Neural progenitor cell (in vitro differentiated cells): ENCODE results near the gene PRKAG3. TPM values are rescaled to one million over a fixed set of nuclear protein-coding genes. Genes with fewer than 3 reads are reported as not detected.

ENCODE experiments used
- DNase-seq: peaks from one replicate; pipeline ENCODE4 v3.0.0-alpha.2; 2016; ENCODE audit warnings: low spot score
- H2AFZ ChIP-seq: fragments of 200-600 bp; sonication (generic); replicated peaks from 2 replicates; pipeline ENCODE4 v1.6.1; 2016; ENCODE audit warnings: antibody characterized with exemption
- H3F3A ChIP-seq: fragments of 200-600 bp; sonication (generic); 2 replicates; pipeline ENCODE4 v1.6.1; 2016; ENCODE audit warnings: antibody characterized with exemption, low read depth
- H3K27ac ChIP-seq: fragments of 200-600 bp; sonication (generic); 2 replicates; pipeline ENCODE4 v1.5.1; 2016; ENCODE audit warnings: mild to moderate bottlenecking
- H3K27me3 ChIP-seq: fragments of 200-600 bp; sonication (generic); 2 replicates; pipeline ENCODE4 v1.6.1; 2016; ENCODE audit warnings: mild to moderate bottlenecking, moderate library complexity
- H3K36me3 ChIP-seq: fragments of 200-600 bp; sonication (generic); 2 replicates; pipeline ENCODE4 v1.5.1; 2016
- H3K4me1 ChIP-seq: fragments of 200-600 bp; sonication (generic); 2 replicates; pipeline ENCODE4 v1.6.1; 2016; ENCODE audit warnings: mixed run types
- H3K4me2 ChIP-seq: fragments of 200-600 bp; sonication (generic); 2 replicates; pipeline ENCODE4 v1.6.1; 2016
- H3K4me3 ChIP-seq: fragments of 200-600 bp; sonication (generic); 2 replicates; pipeline ENCODE4 v1.5.1; 2016
- H3K79me2 ChIP-seq: fragments of 200-600 bp; sonication (generic); 2 replicates; pipeline ENCODE4 v1.6.1; 2016; ENCODE audit warnings: low read depth
- H3K9ac ChIP-seq: fragments of 200-600 bp; sonication (generic); 2 replicates; pipeline ENCODE4 v1.6.1; 2016
- H3K9me3 ChIP-seq: fragments of 200-600 bp; sonication (generic); 2 replicates; pipeline ENCODE4 v1.5.1; 2016; ENCODE audit warnings: low read depth
- H4K20me1 ChIP-seq: fragments of 200-600 bp; sonication (generic); 2 replicates; pipeline ENCODE4 v1.6.1; 2016; ENCODE audit warnings: low read depth
- H3K27ac Mint-ChIP-seq: 3 replicates; pipeline ENCODE4 v1.8.0; 2021; ENCODE audit warnings: mixed read lengths
- H3K27me3 Mint-ChIP-seq: 2 replicates; pipeline ENCODE4 v1.8.0; 2022; ENCODE audit warnings: low read depth, mild to moderate bottlenecking, inconsistent platforms, moderate library complexity, mixed read lengths; ENCODE audit not compliant: insufficient read depth
- H3K36me3 Mint-ChIP-seq: 3 replicates; pipeline ENCODE4 v1.8.0; 2021; ENCODE audit warnings: mixed read lengths
- H3K4me1 Mint-ChIP-seq: 3 replicates; pipeline ENCODE4 v1.8.0; 2021; ENCODE audit warnings: mixed read lengths
- H3K4me3 Mint-ChIP-seq: 3 replicates; pipeline ENCODE4 v1.8.0; 2021; ENCODE audit warnings: mild to moderate bottlenecking, moderate library complexity, mixed read lengths
- H3K9me3 Mint-ChIP-seq: 3 replicates; pipeline ENCODE4 v1.8.0; 2020; ENCODE audit warnings: mixed read lengths
- CTCF ChIP-seq: fragments of 200-600 bp; sonication (generic); IDR thresholded peaks from 2 replicates; pipeline ENCODE4 v1.5.1; 2017; ENCODE audit warnings: antibody characterized with exemption, mild to moderate bottlenecking
- EZH2 ChIP-seq: fragments of 200-600 bp; sonication (generic); IDR thresholded peaks from 2 replicates; pipeline ENCODE4 v1.6.1; 2017; ENCODE audit warnings: antibody characterized with exemption, mild to moderate bottlenecking, moderate library complexity
- EZH2phosphoT487 ChIP-seq: fragments of 200-600 bp; sonication (generic); IDR thresholded peaks from 2 replicates; pipeline ENCODE4 v1.6.1; 2017; ENCODE audit warnings: antibody characterized with exemption
- total RNA-seq: library from RNA; depleted of rRNA; stranded (reverse); fragments of >200 nt; gene quantifications from 2 replicates; pipeline ENCODE4 v1.2.3, GENCODE V29; 2015; ENCODE audit warnings: low replicate concordance

PRKAG3 gene
- total RNA-seq, 1 donor from 2014 or later = not detected

DNA sequence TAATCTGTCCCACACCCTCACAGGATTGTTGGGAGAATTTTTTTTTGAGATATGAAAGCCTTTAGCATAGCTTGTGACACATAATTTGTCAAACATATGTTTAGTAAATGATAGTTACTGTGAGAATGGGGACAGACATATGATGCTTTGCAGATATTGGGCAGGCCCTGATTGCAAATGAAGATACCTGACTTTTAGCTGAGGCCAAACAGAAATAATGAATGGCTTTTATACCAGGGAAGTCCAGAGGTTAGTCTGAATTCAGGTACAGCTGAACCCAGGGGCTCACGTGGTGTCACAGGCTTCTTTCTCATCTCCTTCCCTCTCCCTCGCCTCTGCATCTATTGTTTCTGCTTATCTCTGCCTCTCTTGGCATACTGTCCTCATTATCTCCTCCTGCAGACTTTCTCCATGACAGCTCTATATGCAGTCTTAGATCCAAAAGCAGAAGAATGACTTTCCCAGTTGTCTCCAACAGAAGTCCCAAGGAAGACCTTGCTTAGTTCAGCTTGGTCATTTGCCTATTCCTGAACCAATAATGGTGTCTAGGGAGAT lies 44.2 kb upstream of the PRKAG3 start:
- H3K4me1 Mint-ChIP-seq = peaks cover 17% of the 10 kb centered on the region
- TF ChIP-seq EZH2phosphoT487 = no peak
- no peak for TF ChIP-seq EZH2
- no peak for TF ChIP-seq CTCF
- Histone ChIP-seq H4K20me1 (peaks cover 71% of the 10 kb centered on the region), H3K4me1 (peaks cover 40% of the 10 kb centered on the region), H3K4me3 (no peak overlapping the region), H3K27ac (no peak overlapping the region), H3K9ac (no peak overlapping the region), H3K9me3 (no peaks in the 10 kb centered on the region), H3K36me3 (no peaks in the 10 kb centered on the region), H3K4me2 (no peak overlapping the region), H3F3A (peaks cover 19% of the 10 kb centered on the region), H3K79me2 (no peaks in the 10 kb centered on the region), H2AFZ (no peak overlapping the region), H3K27me3 (peaks cover 100% of the 10 kb centered on the region)
- H3K9me3 Mint-ChIP-seq = no peaks in the 10 kb centered on the region
- peaks cover 73% of the 10 kb centered on the region for H3K27me3 Mint-ChIP-seq
- DNase-seq = no peak
- H3K36me3 Mint-ChIP-seq = no peaks in the 10 kb centered on the region
- no peak overlapping the region for H3K4me3 Mint-ChIP-seq
- no peak overlapping the region for H3K27ac Mint-ChIP-seq

- Histone ChIP-seq H4K20me1 (peaks cover 58% of the 10 kb centered on the region), H3K4me3 (peak overlapping the region; percentile 30), H3K9ac (no peak overlapping the region), H3K27ac (no peak overlapping the region), H3K36me3 (no peaks in the 10 kb centered on the region), H3K4me1 (peaks cover 22% of the 10 kb centered on the region), H3F3A (peaks cover 7% of the 10 kb centered on the region), H3K4me2 (peak overlapping the region; percentile 71), H2AFZ (peak overlapping the region; percentile 26), H3K79me2 (no peaks in the 10 kb centered on the region), H3K27me3 (peaks cover 100% of the 10 kb centered on the region), H3K9me3 (no peaks in the 10 kb centered on the region)
- Mint-ChIP-seq H3K36me3 (no peaks in the 10 kb centered on the region), H3K4me3 (no peak overlapping the region), H3K27ac (no peak overlapping the region), H3K27me3 (peaks cover 80% of the 10 kb centered on the region), H3K9me3 (peaks cover 4% of the 10 kb centered on the region), H3K4me1 (peaks cover 7% of the 10 kb centered on the region)
- TF ChIP-seq CTCF (no peak), EZH2phosphoT487 (peak; percentile 97), EZH2 (peak; percentile 99)
- DNase-seq = peak; percentile 64
These were observed 42.0 kb upstream of the PRKAG3 start for GRCh38 chr2:218873359-218874194.

- no peak overlapping the region for H3K9ac ChIP-seq
- H3K4me3 Mint-ChIP-seq = no peak overlapping the region
- peak; percentile 42 for DNase-seq
These were observed 41.2 kb upstream of the PRKAG3 start for GRCh38 chr2:218872645-218873358.

More at GRCh38 chr2:218872645-218873358, 41.2 kb upstream of the PRKAG3 start:
- no peak for TF ChIP-seq CTCF
- TF ChIP-seq EZH2phosphoT487 = no peak
- no peak for TF ChIP-seq EZH2
- H3K36me3 ChIP-seq = no peaks in the 10 kb centered on the region
- Mint-ChIP-seq H3K9me3 (peaks cover 4% of the 10 kb centered on the region), H3K27me3 (peaks cover 84% of the 10 kb centered on the region), H3K4me1 (peaks cover 3% of the 10 kb centered on the region), H3K36me3 (no peaks in the 10 kb centered on the region), H3K27ac (no peak overlapping the region)
- no peaks in the 10 kb centered on the region for H3K9me3 ChIP-seq
- H3F3A ChIP-seq = no peaks in the 10 kb centered on the region
- peaks cover 14% of the 10 kb centered on the region for H3K4me1 ChIP-seq
- H3K4me3 ChIP-seq = peak overlapping the region; percentile 30
- no peak overlapping the region for H3K27ac ChIP-seq
- peaks cover 100% of the 10 kb centered on the region for H3K27me3 ChIP-seq
- H4K20me1 ChIP-seq = peaks cover 51% of the 10 kb centered on the region
- H2AFZ ChIP-seq = no peak overlapping the region
- no peaks in the 10 kb centered on the region for H3K79me2 ChIP-seq
- H3K4me2 ChIP-seq = peak overlapping the region; percentile 71
